ENCODE measurements around the gene CCDC38. TPM values are rescaled to one million over a fixed set of nuclear protein-coding genes. Genes with fewer than 3 reads are reported as not detected.

Gene CCDC38
- total RNA-seq, 2 donors from 2014 or later = 0.34 to 0.63 TPM

GRCh38 chr12:95896846-95897245 lies 45.6 kb downstream of the CCDC38 start:
- H3K36me3 Mint-ChIP-seq (ENCODE audit: insufficient read depth in 2 of 2) = no peaks in the 10 kb centered on the region
- no peaks in the 10 kb centered on the region for H3K9me3 Mint-ChIP-seq
- H3K4me3 Mint-ChIP-seq = no peak overlapping the region
- DNase-seq (no peak), ATAC-seq (replicated peaks in 1 of 2) (no peak)
- H3K27me3 Mint-ChIP-seq (ENCODE audit: low read depth) = peaks cover 12% of the 10 kb centered on the region
- no peaks in the 10 kb centered on the region for H3K4me1 Mint-ChIP-seq (ENCODE audit: low read depth)
- H3K27ac Mint-ChIP-seq = no peak overlapping the region

DNA sequence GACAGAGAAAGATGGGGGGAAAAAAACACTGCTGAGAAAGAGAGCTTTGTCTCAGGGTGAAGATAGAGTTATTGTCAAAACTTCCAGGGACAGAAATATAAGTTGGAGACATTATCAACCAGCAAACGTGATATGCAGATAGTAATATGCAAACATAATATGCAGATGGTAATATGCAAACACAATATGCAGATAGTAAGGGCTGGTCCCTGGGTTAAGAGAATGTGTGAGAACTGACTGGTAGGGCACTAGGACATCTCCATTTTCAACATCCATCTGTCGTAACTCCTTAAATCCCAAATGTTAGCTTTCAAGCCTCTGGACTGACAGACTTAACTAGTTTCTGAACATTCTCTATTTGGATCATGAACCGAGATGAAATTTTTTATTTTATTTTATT lies 51.5 kb downstream of the CCDC38 start:
- no peaks in the 10 kb centered on the region for H3K4me1 Mint-ChIP-seq (ENCODE audit: low read depth)
- H3K27me3 Mint-ChIP-seq (ENCODE audit: low read depth) = peaks cover 6% of the 10 kb centered on the region
- no peaks in the 10 kb centered on the region for H3K36me3 Mint-ChIP-seq (ENCODE audit: insufficient read depth in 2 of 2)
- H3K4me3 Mint-ChIP-seq = no peak overlapping the region
- H3K9me3 Mint-ChIP-seq = no peaks in the 10 kb centered on the region
- ATAC-seq (replicated peaks in 1 of 2) = no peak
- no peak for DNase-seq
- H3K27ac Mint-ChIP-seq = no peak overlapping the region

GRCh38 chr12:95887311-95887710 lies 55.1 kb downstream of the CCDC38 start:
- Mint-ChIP-seq H3K27ac (no peak overlapping the region), H3K36me3 (ENCODE audit: insufficient read depth in 2 of 2) (no peaks in the 10 kb centered on the region), H3K4me3 (no peak overlapping the region), H3K9me3 (no peaks in the 10 kb centered on the region), H3K27me3 (ENCODE audit: low read depth) (no peaks in the 10 kb centered on the region), H3K4me1 (ENCODE audit: low read depth) (no peaks in the 10 kb centered on the region)
- ATAC-seq (replicated peaks in 1 of 2) (no peak), DNase-seq (no peak)

DNA sequence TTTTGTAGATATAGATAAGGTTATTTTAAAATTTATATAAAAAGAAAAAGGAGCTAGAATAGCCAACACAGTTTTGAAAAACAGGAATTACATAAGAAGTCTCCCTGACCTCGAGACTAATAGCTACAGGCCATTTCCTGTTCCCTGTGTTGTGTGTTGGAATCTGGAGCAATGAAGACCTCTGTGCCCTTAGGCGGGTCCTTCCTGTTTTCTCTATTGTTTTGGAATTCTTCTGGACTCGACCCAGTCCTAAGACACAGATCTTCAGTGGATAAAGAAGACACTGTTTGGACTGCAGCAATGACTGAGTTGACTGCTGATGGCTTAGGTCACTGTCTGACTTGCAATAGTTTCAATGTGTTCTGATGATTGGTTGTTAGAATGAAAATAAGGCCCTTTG lies 57.4 kb downstream of the CCDC38 start:
- Mint-ChIP-seq H3K4me3 (no peak overlapping the region), H3K27ac (no peak overlapping the region), H3K9me3 (no peaks in the 10 kb centered on the region), H3K27me3 (ENCODE audit: low read depth) (no peaks in the 10 kb centered on the region), H3K36me3 (ENCODE audit: insufficient read depth in 2 of 2) (no peaks in the 10 kb centered on the region), H3K4me1 (ENCODE audit: low read depth) (no peaks in the 10 kb centered on the region)
- ATAC-seq (replicated peaks in 1 of 2) (no peak), DNase-seq (no peak)

DNA sequence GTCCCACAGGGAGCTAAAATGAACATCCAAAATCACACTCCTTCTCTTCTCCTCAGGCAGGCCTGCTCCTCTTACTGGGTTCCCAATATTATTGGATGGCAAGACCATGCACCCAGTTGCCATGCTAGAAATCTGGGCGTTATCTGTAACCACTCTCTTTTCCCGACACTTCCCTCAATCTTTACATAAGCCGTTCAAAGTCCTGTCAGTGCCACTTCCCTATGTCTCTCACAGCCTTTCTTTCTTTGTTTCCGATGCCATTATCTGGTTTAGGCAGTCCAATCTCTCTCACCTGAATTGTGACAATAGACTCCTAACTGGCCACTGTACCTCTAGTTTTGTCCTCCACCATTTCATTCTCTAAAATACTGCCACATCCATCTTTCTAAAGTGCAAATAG lies 59.5 kb downstream of the CCDC38 start:
- no peak for ATAC-seq (replicated peaks in 1 of 2)

GRCh38 chr12:95882080-95882479 lies 60.3 kb downstream of the CCDC38 start:
- Mint-ChIP-seq H3K4me3 (no peak overlapping the region), H3K27ac (no peak overlapping the region), H3K36me3 (ENCODE audit: insufficient read depth in 2 of 2) (no peaks in the 10 kb centered on the region), H3K9me3 (no peaks in the 10 kb centered on the region), H3K27me3 (ENCODE audit: low read depth) (no peaks in the 10 kb centered on the region), H3K4me1 (ENCODE audit: low read depth) (no peaks in the 10 kb centered on the region)
- ATAC-seq (replicated peaks in 1 of 2) (no peak), DNase-seq (no peak)

More for the DNA sequence above, 59.5 kb downstream of the CCDC38 start:
- no peak overlapping the region for H3K27ac Mint-ChIP-seq
- DNase-seq = no peak
- H3K4me1 Mint-ChIP-seq (ENCODE audit: low read depth) = no peaks in the 10 kb centered on the region
- H3K36me3 Mint-ChIP-seq (ENCODE audit: insufficient read depth in 2 of 2) = no peaks in the 10 kb centered on the region
- no peaks in the 10 kb centered on the region for H3K27me3 Mint-ChIP-seq (ENCODE audit: low read depth)
- no peak overlapping the region for H3K4me3 Mint-ChIP-seq
- no peaks in the 10 kb centered on the region for H3K9me3 Mint-ChIP-seq

- Mint-ChIP-seq H3K27me3 (ENCODE audit: low read depth) (no peaks in the 10 kb centered on the region), H3K36me3 (ENCODE audit: insufficient read depth in 2 of 2) (no peaks in the 10 kb centered on the region), H3K4me3 (no peak overlapping the region), H3K27ac (no peak overlapping the region), H3K9me3 (no peaks in the 10 kb centered on the region), H3K4me1 (ENCODE audit: low read depth) (no peaks in the 10 kb centered on the region)
- ATAC-seq (replicated peaks in 1 of 2) (no peak), DNase-seq (no peak)
Measured at GRCh38 chr12:95881331-95881955, 61.0 kb downstream of the CCDC38 start.

GRCh38 chr12:95880895-95881294 lies 61.5 kb downstream of the CCDC38 start:
- DNase-seq (no peak), ATAC-seq (replicated peaks in 1 of 2) (no peak)
- H3K27me3 Mint-ChIP-seq (ENCODE audit: low read depth) = no peaks in the 10 kb centered on the region
- H3K36me3 Mint-ChIP-seq (ENCODE audit: insufficient read depth in 2 of 2) = no peaks in the 10 kb centered on the region
- no peaks in the 10 kb centered on the region for H3K9me3 Mint-ChIP-seq
- no peaks in the 10 kb centered on the region for H3K4me1 Mint-ChIP-seq (ENCODE audit: low read depth)
- H3K4me3 Mint-ChIP-seq = no peak overlapping the region
- H3K27ac Mint-ChIP-seq = no peak overlapping the region

DNA sequence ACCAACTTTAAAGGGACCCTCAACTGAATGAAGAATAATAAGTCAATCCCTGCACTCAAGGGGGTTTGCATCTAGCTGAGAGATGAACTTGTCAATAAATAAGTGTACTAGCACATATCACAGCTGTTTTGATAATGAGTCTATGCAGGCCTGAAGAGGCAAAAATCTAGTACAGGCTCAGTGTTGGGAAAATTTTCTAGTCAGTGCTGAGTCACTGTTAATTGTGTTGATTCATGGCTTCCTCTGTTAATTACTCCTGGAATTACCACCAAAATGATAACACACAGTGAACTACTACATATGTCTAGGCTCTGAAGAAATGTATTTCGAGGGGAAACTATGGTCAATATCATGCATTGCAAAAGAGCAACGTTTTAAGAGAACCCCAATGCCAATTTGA lies 64.8 kb downstream of the CCDC38 start:
- H3K27me3 Mint-ChIP-seq (ENCODE audit: low read depth) = no peaks in the 10 kb centered on the region
- no peaks in the 10 kb centered on the region for H3K36me3 Mint-ChIP-seq (ENCODE audit: insufficient read depth in 2 of 2)
- DNase-seq (no peak), ATAC-seq (replicated peaks in 1 of 2) (no peak)
- no peak overlapping the region for H3K4me3 Mint-ChIP-seq
- no peaks in the 10 kb centered on the region for H3K4me1 Mint-ChIP-seq (ENCODE audit: low read depth)
- H3K27ac Mint-ChIP-seq = no peak overlapping the region
- H3K9me3 Mint-ChIP-seq = no peaks in the 10 kb centered on the region

GRCh38 chr12:95874452-95874851 lies 68.0 kb downstream of the CCDC38 start:
- ATAC-seq (replicated peaks in 1 of 2) = no peak
- Mint-ChIP-seq H3K4me1 (ENCODE audit: low read depth) (no peaks in the 10 kb centered on the region), H3K36me3 (ENCODE audit: insufficient read depth in 2 of 2) (no peaks in the 10 kb centered on the region), H3K27me3 (ENCODE audit: low read depth) (no peaks in the 10 kb centered on the region), H3K9me3 (no peaks in the 10 kb centered on the region), H3K4me3 (no peak overlapping the region), H3K27ac (peak overlapping the region; percentile 0)
- DNase-seq = no peak

GRCh38 chr12:95870897-95871296 lies 71.5 kb downstream of the CCDC38 start:
- H3K4me1 Mint-ChIP-seq (ENCODE audit: low read depth) = peaks cover 5% of the 10 kb centered on the region
- DNase-seq (no peak), ATAC-seq (replicated peaks in 1 of 2) (no peak)
- no peaks in the 10 kb centered on the region for H3K9me3 Mint-ChIP-seq
- no peak overlapping the region for H3K27ac Mint-ChIP-seq
- H3K27me3 Mint-ChIP-seq (ENCODE audit: low read depth) = no peaks in the 10 kb centered on the region
- H3K36me3 Mint-ChIP-seq (ENCODE audit: insufficient read depth in 2 of 2) = peaks cover 2 to 6% of the 10 kb centered on the region in 2 donors
- no peak overlapping the region for H3K4me3 Mint-ChIP-seq

DNA sequence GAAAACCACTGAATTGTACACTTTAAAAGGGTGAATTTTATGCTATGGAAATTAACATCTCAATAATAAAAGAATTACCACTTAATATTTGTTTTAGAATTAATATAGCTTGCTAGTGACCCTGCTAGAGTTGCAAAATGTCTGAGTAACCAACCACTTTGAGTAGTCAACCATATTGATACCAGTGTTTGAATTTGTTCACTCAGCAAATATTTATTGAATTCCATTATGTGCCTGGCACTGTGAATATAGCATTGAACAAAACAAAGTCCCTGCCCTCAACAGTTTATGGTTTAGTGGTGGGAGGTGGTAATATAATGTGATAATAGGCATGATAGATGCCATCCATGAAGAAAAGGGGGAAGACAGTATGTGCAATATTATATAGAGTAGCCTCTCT lies 79.1 kb downstream of the CCDC38 start:
- H3K4me1 Mint-ChIP-seq (ENCODE audit: low read depth) = peaks cover 13% of the 10 kb centered on the region
- DNase-seq (no peak), ATAC-seq (replicated peaks in 1 of 2) (no peak)
- H3K9me3 Mint-ChIP-seq = no peaks in the 10 kb centered on the region
- H3K27me3 Mint-ChIP-seq (ENCODE audit: low read depth) = no peaks in the 10 kb centered on the region
- H3K4me3 Mint-ChIP-seq = no peak overlapping the region
- H3K27ac Mint-ChIP-seq = no peak overlapping the region
- H3K36me3 Mint-ChIP-seq (ENCODE audit: insufficient read depth in 2 of 2) = peaks cover 13 to 33% of the 10 kb centered on the region in 2 donors

GRCh38 chr12:95862038-95862437 lies 80.4 kb downstream of the CCDC38 start:
- ATAC-seq (replicated peaks in 1 of 2) = no peak
- Mint-ChIP-seq H3K36me3 (ENCODE audit: insufficient read depth in 2 of 2) (peaks cover 10 to 29% of the 10 kb centered on the region in 2 donors), H3K27me3 (ENCODE audit: low read depth) (no peaks in the 10 kb centered on the region), H3K4me3 (no peak overlapping the region), H3K9me3 (no peaks in the 10 kb centered on the region), H3K4me1 (ENCODE audit: low read depth) (peaks cover 13% of the 10 kb centered on the region), H3K27ac (no peak overlapping the region)
- no peak for DNase-seq

Measured in activated T-cell treated with anti-CD3 and anti-CD28 coated beads, Interleukin-2, amount 50 U/mL, for 72 hours (primary cell).